ENCODE data around the gene DAAM1. TPM values are rescaled to one million over a fixed set of nuclear protein-coding genes. Genes with fewer than 3 reads are reported as not detected.

DAAM1 gene
- total RNA-seq, 4 donors from 2014 or later, result 25.3 to 47.2 (median 37.8) TPM

DNA sequence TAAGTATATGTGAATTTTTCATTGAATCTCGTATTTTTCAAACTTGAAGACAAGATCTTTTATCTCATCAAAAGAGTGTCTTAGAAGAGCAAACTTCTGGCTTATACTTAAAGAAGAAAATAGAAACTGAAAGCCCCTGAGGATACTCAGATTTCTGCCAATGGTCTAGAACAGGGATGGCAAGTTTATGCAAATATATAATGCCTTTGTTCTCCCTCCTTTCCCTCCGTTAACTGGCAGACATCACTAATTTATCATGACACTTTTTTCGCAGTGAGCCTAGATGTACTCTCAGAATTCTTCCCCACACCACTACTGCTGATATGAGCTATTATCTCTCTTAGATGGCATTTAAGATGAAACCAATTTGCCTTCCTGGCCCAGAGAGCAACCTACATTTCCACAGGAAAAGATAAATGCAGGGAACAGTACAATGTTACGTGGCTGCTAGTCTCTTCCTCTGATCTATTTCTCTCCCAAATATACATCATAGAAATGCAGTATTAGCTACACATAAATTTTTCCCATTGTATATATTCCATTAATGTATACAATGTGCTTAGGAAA is 40.0 kb upstream of the DAAM1 start:
- Histone ChIP-seq H3K4me3 (replicated peaks in 1 of 3) (no peak overlapping the region), H3K4me1 (no peaks in the 10 kb centered on the region), H3K27me3 (no peaks in the 10 kb centered on the region), H3K27ac (no peak overlapping the region), H3K36me3 (no peaks in the 10 kb centered on the region), H3K9me3 (no peaks in the 10 kb centered on the region)
- DNase-seq, result no peak
- WGBS, 2 donors, result 89 to 94% methylated on average over 4 of the region's 4 CpGs
- no peak for TF ChIP-seq POLR2A (IDR thresholded peaks at IDR 0.05)
- TF ChIP-seq, protein P1, sequence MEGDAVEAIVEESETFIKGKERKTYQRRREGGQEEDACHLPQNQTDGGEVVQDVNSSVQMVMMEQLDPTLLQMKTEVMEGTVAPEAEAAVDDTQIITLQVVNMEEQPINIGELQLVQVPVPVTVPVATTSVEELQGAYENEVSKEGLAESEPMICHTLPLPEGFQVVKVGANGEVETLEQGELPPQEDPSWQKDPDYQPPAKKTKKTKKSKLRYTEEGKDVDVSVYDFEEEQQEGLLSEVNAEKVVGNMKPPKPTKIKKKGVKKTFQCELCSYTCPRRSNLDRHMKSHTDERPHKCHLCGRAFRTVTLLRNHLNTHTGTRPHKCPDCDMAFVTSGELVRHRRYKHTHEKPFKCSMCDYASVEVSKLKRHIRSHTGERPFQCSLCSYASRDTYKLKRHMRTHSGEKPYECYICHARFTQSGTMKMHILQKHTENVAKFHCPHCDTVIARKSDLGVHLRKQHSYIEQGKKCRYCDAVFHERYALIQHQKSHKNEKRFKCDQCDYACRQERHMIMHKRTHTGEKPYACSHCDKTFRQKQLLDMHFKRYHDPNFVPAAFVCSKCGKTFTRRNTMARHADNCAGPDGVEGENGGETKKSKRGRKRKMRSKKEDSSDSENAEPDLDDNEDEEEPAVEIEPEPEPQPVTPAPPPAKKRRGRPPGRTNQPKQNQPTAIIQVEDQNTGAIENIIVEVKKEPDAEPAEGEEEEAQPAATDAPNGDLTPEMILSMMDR (IDR thresholded peaks at IDR 0.05), result no peak
- intact Hi-C loops (cut with DNase I), result no loop called here

DNA sequence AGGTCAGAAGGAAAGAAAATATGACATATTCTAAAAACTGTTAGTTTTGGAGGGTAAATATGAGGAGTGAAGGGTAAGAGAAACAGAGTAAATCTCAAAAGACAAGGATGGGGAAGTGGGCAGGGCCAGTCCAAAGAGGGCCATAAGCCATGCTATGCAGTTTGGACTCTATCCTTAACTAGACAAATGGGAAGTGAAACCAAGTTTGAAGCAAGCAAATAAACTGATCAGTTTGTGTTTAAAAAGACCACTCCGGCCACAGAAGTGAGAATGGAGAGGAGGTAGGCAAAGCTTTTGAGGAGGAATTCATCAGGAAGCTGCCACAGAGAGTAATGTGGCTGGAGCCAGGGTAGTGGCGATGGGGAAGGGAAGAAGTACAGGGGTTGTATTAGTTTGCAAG is 37.5 kb upstream of the DAAM1 start:
- no peak overlapping the region for H3K27ac ChIP-seq
- intact Hi-C loops (cut with DNase I), result no loop called here

DNA sequence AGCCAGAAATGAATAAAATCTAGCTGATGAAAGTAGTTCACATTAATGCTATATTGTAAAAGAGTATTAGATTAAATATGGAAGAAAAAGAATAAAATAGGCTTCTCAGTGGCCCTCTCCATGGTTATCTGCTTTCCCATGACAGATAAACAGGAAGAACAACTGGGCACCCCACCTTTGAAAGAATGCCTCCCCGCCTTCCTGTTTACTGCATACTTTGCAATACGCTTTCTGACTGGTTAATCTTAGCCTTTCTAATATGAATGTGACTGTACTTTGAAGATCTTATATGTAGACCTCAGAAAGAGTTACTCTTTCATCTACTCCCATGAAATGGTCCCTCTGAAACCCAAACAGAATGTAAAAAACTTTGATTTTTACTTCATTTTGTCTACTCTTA is 34.1 kb upstream of the DAAM1 start:
- 84 to 90% methylated on average over 2 of the region's 2 CpGs for WGBS, 2 donors
- Histone ChIP-seq H3K9me3 (no peaks in the 10 kb centered on the region), H3K27me3 (no peaks in the 10 kb centered on the region), H3K36me3 (no peaks in the 10 kb centered on the region), H3K4me1 (no peaks in the 10 kb centered on the region), H3K4me3 (replicated peaks in 1 of 3) (no peak overlapping the region), H3K27ac (no peak overlapping the region)
- intact Hi-C loops (cut with DNase I), result no loop called here
- no peak for DNase-seq
- no peak for TF ChIP-seq POLR2A (IDR thresholded peaks at IDR 0.05)
- TF ChIP-seq, protein P1 (IDR thresholded peaks at IDR 0.05), result no peak

More for the DNA sequence above, 37.5 kb upstream of the DAAM1 start:
- Histone ChIP-seq H3K36me3 (no peaks in the 10 kb centered on the region), H3K4me1 (no peaks in the 10 kb centered on the region), H3K27me3 (no peaks in the 10 kb centered on the region), H3K9me3 (no peaks in the 10 kb centered on the region), H3K4me3 (replicated peaks in 1 of 3) (no peak overlapping the region)
- TF ChIP-seq POLR2A (IDR thresholded peaks at IDR 0.05), result no peak
- TF ChIP-seq, protein P1 (IDR thresholded peaks at IDR 0.05), result no peak
- WGBS, 2 donors, result 83 to 91% methylated on average over 2 of the region's 2 CpGs
- DNase-seq, result no peak

DNA sequence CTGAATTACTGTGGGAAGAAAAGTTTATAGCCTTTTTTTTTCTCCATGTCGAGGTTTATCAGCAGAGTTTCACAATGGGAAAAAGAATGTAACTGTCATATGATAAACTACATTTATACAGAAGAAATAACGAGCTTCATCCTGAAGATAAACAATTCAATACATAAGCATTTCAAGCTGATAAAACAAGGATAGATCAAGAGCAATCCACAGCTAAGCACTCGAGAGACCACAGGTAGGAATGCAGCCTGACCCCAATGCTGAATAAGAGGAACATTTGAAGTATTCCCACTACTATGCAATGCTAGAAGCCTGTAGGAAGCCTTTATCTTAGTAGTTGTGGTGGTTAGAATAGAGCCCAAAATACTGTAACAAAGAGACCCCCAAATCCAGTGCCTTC is 32.6 kb upstream of the DAAM1 start:
- H3K4me3 ChIP-seq (replicated peaks in 1 of 3), result no peak overlapping the region
- 60 to 62% methylated on average over 3 of the region's 3 CpGs for WGBS, 2 donors
- no peaks in the 10 kb centered on the region for H3K4me1 ChIP-seq
- H3K27me3 ChIP-seq, result no peaks in the 10 kb centered on the region
- intact Hi-C loops (cut with DNase I), result no loop called here
- no peaks in the 10 kb centered on the region for H3K9me3 ChIP-seq
- DNase-seq, result no peak
- H3K27ac ChIP-seq, result no peak overlapping the region
- no peaks in the 10 kb centered on the region for H3K36me3 ChIP-seq
- no peak for TF ChIP-seq POLR2A (IDR thresholded peaks at IDR 0.05)
- TF ChIP-seq, protein P1 (IDR thresholded peaks at IDR 0.05), result no peak

DNA sequence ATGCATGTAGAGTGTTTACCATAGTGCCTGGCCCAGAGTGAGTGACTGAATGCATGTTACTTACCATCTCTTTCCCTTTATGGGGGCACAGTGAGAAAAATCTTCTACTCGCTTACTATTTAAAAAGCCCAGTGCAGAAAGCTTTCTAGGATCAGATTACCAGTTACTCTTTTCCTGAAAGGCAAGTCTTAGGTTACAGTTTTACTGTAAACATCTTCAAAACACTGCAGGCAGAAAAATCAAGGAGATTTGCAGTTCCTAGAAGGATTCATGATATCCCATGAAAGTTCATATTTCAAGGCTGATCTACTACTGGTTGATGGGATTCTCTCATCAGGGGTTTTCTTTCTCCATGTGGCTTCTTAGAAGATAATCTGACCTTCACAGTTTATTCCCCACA is 29.3 kb upstream of the DAAM1 start:
- Histone ChIP-seq H3K9me3 (no peaks in the 10 kb centered on the region), H3K36me3 (no peaks in the 10 kb centered on the region), H3K27ac (no peak overlapping the region), H3K27me3 (no peaks in the 10 kb centered on the region), H3K4me1 (no peaks in the 10 kb centered on the region), H3K4me3 (replicated peaks in 1 of 3) (no peak overlapping the region)
- TF ChIP-seq, protein P1 (IDR thresholded peaks at IDR 0.05), result no peak
- TF ChIP-seq POLR2A (IDR thresholded peaks at IDR 0.05), result no peak
- WGBS, 2 donors, result 90 to 96% methylated on average over 1 of the region's 1 CpG
- intact Hi-C loops (cut with DNase I), result no loop called here
- DNase-seq, result no peak

All from thyroid gland (tissue), 4 donors.